Fibroblast of the conjunctiva (primary cell): ENCODE data around the gene DCAF11.

Source experiments
- DNase-seq: peaks from one replicate; pipeline ENCODE4 v3.0.0-alpha.2; 2010; ENCODE audit warnings: low read depth

DCAF11 gene

DNA sequence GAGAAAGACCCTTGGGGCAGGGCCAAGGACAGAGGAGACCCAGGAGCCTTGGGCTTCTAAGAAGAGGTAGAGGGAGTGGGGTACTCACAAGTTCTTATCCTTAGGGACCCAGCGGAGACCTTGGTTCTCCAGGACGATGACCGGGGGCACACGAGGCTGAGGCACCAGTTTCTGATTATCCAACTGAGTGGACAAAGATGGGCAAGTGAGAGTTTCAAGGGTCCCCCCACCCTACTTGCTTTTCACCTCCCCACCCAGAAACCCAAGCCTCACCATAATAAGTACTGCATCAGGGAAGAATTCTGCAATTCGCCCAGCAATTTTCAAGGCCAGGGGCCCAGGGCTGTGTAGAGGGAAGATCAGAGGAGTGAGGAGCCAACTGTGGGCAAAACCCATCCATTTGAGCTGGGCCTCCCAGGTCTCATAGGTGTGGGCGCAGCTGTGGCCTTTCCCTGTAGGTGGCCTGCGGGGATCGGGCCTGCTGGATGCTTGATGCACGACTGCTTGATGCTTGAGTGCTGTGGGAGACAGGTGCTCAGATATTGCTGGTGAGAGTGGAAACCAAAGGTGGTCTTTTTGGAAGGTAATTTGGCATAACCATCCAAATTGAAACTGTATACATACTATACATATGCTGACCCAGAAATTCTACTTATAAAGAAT, 24.8 kb downstream of the DCAF11 start:
- DNase-seq, result no peak

DNA sequence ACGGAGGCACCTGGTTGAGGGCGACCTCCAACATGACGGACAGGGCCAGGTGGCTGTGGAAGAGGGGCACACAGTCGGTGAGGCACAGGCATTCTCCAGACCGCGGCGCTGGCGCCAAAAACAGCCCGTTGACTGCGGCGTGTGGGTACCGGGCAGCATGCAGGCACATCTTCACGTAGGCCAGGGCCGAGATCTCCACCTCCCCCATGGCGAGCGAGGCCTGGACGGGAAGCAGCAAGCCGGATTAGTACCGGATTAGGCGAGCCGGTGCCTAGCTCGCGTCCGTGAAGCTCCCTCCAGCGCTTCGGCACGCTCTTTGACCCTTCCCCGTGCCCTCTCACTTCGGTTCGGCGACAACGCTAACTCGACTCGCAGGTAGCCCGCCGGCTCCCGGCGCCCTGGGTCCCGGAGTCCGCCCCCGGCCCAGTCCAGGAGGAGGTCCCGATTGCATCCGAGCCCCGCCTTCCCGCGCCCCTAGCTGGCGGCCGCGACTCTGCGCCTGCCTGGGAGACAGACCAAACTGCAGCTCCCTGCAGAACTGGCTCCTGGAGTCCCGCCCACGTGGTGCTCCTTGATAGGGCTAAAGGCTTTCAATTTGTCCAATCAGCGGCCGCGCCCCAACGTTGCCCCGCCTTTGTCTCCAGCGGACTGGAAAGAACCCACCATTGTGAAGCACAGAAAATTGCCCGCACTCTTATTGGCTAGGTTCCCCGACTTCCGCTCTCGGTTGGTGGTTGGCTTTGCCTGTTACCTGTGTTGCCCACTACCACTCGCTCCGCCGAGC, 26.7 kb downstream of the DCAF11 start, which contains the start of gene EMC9:
EMC9 (minus strand) TSS at position 495 of the 784 bp plus-strand sequence; CDS start at position 208, 287 bp downstream.
- DNase-seq, result peak; percentile 99

DNA sequence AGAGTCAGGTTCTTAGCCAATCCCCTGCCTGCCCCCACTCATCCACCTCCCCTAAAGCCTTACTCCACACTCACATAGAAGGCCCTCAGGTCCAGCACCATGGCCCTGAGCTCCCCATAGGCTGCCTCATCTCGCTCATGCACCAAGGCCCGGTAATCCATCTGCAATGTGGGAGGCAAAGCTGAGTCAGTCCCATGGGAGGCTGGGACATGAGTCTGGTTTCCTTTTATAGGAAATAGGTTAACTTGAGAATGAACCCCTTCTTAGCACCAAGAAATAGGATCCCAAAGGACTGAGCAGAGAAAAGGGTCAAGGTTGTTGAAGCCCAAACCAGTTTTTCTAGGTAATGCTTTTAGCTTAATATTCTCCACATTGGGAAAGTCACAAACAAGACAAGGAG, 28.9 kb downstream of the DCAF11 start:
- no peak for DNase-seq

DNA sequence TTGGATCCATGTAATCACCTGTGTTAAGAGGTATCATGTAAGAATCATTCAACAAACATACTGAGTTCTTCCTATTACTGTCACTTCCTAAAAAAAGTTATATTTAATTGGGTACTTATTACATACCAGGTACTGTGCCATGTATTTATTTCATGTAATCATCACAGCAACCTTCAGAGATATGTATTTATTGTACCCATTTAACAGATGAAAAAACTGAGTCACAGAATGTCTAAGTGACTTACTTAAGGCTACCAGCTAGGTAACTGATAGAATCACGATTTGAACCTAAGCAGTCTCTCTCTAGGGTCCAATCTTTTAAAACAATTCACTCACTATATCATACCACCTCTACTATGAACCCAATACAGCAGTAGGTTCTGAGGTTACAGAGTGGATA, 29.9 kb downstream of the DCAF11 start:
- DNase-seq, result no peak

DNA sequence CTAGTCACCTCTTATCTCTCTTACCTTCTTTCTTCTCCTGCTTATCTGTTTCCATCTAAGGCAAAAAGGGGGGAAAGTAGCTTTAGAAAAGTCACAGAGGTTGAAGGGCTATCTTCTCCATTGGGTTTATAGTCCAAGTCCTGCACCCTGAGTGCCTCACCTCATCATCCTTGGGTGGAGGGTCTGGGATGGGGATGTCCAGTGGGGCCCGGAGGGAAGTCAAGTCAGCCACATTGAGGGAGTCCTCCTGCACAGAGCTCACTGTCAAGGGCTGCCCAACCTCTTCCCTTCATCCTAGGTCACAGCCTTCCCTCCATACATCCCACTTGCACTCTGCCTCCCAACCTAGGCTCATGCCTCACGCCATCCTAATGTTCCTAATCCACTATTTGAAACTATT, 30.6 kb downstream of the DCAF11 start:
- no peak for DNase-seq

DNA sequence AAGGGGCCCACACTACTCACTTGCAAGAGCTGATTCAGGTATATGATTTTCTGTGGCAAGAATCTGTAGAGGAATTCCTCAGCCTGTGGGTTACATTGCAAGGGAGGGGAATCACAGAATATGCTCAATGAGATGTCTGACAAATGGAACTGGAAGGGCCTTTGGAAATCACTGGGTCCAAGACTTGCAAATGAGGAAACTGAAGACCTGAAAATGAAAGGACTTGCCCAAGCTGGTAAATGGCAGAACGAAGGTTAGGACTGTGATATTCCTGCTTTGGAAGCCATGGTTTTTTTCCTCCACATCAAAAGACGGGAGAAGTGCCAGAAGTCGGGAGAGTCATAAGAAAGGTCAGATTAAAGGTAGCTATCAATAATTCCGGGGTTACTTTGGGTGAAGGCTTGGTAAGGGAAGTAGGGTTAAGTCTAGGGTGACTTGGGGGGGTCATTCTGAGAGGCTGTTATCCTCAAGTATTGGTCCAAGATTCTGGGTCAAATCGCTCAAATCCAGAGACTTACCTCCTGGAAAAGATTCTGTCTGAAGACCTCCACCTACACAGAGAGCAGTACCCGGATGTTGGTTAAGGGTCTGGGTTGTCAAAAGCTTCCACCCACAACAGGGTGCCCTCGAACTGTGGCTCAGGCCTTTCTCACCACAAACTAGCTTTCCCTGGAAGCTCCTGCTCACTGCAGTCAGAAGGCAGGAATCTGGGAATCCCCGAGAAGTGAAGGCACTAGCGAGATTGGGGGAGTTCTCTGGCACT, 31.3 kb downstream of the DCAF11 start:
- DNase-seq, result peak; percentile 22

DNA sequence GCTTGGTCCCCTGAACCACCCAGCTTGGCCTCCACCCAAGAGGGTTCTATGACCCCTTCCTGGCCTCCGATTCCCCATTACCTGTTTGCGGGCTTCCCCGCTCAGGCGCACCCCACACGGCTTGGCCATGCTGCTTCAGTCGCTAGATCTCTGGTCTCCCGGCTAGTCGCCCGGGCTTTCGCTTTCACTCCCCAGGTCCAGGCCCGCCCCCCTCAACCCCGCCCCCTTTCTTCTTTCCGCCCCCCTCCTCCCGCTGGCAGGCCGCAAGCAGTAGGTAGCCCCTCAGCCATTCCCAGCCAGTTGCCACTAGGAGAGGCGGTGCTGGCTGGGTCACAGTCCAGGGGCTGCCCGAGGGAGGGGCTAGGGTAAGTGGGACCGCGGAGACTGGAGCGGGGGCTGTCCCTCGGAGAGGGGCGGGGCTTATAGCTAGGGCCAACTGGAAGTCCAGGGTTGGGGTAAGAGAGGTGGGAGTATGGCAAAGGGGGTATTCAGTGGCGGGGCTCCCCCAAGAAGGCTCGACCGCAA, 31.9 kb downstream of the DCAF11 start, which contains the start of gene PSME2:
PSME2 (minus strand) TSS at position 158 of the 525 bp plus-strand sequence; CDS start at position 129, 29 bp downstream.
- peak; percentile 97 for DNase-seq

DNA sequence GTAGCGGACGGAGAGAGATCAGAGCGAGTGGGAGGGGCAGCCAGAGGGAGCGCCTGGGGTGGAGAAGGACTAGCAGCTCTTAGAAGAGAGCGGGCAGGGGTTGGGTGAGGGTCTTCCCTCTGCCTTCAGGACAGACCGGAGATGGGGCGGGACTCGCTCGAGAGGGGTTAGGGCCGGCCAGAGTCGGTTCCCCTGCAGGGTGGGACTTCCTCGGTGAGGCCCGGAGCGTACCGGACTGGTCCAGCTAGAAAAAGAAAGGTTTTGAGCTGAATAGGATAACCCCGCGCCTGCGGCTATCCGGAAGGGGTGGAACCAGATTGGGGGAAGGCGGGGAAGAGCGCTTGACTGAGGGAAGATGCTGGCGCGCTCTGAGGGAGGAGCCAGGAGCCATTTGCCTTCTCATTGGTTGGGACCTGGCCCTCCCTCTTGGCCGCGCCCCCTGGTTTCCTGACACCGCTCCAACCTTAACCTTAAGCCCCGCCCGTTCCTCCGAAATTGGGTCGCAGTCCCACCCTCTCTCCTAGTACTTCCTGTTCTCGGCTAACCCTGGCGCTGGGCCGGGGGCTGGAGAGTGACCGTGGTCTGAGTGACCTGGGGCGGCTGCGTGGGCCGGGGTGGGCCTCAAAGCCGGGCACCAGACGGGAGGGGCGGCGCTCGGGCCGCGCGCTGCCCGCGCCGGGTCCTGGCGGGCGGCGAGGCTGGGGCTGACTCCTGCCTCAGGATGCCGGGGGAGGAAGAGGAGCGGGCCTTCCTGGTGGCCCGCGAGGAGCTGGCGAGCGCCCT, 32.6 kb downstream of the DCAF11 start, which contains the start of gene RNF31:
RNF31 (plus strand) TSS at position 521 of the 783 bp plus-strand sequence; CDS start at position 722, 201 bp downstream.
- peak; percentile 99 for DNase-seq

DNA sequence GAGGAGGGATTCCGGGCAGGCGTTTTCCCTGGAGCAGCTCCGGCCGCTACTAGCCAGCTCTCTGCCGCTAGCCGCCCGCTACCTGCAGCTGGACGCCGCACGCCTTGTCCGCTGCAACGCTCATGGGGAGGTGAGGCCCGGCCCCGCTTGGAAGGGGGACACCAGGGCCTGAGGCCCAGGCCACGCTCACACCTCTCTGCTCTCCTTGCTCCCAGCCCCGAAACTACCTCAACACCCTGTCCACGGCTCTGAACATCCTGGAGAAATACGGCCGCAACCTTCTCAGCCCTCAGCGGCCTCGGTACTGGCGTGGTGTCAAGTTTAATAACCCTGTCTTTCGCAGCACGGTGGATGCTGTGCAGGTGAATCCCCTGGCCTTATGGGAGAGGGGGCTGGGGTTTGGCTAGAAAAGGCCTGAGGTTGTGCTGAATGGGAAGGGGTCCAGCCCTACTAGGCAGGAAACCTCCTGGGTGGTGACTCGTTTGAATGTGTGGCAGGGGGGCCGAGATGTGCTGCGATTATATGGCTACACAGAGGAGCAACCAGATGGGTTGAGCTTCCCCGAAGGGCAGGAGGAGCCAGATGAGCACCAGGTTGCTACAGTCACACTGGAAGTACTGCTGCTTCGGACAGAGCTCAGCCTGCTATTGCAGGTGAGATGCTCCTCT, 33.3 kb downstream of the DCAF11 start:
- no peak for DNase-seq

DNA sequence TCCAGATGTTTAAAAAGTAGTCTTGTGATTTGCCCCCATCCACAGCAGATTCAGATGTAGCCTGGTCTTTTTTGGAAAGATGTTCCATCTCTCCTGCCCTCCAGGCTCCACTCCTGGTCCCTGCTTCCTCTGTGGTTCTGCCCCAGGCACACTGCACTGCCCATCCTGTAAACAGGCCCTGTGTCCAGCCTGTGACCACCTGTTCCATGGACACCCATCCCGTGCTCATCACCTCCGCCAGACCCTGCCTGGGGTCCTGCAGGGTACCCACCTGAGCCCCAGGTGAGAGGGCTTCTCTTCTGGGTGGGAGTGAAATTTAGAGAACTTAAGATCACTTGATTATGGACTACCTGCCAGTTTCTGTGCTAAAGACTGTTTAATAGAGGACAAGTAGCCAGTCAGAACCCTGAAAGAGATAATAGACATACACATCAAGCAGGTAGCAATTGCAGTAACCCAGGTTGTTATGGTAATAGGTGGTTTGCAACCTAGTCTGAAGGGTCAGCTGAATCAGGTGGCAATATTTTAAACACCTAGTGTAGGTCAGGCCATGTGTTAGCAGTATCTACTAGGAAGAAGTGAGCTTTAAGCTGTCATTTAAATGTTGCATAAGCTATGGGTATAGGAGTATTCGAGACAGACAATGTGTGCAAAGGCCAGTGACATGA, 34.9 kb downstream of the DCAF11 start:
- DNase-seq, result no peak

DNA sequence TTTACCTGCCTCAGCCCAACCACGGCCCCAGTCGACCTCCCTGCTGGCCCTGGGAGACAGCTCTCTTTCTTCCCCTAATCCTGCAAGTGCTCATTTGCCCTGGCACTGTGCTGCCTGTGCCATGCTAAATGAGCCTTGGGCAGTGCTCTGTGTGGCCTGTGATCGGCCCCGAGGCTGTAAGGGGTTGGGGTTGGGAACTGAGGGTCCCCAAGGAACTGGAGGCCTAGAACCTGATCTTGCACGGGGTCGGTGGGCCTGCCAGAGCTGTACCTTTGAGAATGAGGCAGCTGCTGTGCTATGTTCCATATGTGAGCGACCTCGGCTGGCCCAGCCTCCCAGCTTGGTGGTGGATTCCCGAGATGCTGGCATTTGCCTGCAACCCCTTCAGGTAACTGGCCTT, 35.5 kb downstream of the DCAF11 start:
- DNase-seq, result no peak

DNA sequence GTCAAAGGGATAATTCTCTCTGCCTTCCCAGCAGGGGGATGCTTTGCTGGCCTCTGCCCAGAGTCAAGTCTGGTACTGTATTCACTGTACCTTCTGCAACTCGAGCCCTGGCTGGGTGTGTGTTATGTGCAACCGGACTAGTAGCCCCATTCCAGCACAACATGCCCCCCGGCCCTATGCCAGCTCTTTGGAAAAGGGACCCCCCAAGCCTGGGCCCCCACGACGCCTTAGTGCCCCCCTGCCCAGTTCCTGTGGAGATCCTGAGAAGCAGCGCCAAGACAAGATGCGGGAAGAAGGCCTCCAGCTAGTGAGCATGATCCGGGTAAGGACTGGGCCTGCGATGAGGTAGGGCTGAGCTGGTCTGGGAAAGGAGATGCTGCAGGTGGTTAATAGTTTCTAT, 36.0 kb downstream of the DCAF11 start:
- DNase-seq, result no peak

DNA sequence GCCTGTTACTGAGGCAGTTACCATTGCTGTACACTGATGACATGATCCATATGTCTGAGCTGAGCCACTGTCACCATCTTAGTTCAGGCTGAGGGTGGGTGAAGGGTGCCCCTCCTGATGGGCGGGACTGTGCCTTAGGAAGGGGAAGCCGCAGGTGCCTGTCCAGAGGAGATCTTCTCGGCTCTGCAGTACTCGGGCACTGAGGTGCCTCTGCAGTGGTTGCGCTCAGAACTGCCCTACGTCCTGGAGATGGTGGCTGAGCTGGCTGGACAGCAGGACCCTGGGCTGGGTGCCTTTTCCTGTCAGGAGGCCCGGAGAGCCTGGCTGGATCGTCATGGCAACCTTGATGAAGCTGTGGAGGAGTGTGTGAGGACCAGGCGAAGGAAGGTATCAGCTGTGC, 36.4 kb downstream of the DCAF11 start:
- DNase-seq, result no peak

DNA sequence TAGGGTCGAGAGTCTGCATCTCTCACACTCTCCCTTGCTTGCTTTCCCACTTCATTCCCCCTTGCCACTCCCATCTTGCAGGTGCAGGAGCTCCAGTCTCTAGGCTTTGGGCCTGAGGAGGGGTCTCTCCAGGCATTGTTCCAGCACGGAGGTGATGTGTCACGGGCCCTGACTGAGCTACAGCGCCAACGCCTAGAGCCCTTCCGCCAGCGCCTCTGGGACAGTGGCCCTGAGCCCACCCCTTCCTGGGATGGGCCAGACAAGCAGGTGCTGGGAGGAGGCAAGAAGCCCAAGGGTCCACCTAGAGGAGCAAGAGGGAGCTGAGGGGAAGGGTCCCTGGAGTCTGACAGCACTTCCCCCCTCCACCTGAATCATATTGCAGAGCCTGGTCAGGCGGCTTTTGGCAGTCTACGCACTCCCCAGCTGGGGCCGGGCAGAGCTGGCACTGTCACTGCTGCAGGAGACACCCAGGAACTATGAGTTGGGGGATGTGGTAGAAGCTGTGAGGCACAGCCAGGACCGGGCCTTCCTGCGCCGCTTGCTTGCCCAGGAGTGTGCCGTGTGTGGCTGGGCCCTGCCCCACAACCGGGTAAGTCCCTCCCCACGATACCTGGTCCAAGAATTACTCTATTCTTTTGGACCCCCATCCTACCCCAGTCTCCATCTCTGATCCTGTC, 37.0 kb downstream of the DCAF11 start:
- no peak for DNase-seq

DNA sequence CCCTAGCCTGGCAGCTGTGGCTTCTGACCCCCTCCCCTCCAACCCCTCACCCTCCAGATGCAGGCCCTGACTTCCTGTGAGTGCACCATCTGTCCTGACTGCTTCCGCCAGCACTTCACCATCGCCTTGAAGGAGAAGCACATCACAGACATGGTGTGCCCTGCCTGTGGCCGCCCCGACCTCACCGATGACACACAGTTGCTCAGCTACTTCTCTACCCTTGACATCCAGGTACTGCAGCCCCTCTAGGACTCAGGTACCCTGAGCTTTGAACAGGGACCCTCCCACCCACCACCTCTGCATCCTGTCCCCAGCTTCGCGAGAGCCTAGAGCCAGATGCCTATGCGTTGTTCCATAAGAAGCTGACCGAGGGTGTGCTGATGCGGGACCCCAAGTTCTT, 40.5 kb downstream of the DCAF11 start:
- no peak for DNase-seq

DNA sequence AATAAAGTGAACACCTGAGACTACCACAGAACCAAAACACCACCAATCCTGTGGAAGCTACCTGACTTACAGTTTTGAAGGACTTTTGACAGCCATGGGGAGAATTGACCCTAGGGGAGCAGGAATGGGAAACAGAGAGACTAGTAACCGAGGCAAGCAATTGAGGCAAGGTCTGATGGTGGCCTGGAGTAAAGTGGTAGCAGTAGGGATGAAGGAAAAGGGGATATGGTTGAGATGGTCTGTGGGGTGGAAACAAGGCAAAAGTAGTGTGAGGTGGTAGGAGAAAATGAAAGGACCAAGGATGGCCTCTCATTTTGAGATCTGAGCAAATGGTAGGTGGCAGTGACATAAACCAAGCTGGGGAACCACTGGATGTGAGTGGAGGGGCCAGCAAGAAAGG, 42.3 kb downstream of the DCAF11 start:
- DNase-seq, result no peak

DNA sequence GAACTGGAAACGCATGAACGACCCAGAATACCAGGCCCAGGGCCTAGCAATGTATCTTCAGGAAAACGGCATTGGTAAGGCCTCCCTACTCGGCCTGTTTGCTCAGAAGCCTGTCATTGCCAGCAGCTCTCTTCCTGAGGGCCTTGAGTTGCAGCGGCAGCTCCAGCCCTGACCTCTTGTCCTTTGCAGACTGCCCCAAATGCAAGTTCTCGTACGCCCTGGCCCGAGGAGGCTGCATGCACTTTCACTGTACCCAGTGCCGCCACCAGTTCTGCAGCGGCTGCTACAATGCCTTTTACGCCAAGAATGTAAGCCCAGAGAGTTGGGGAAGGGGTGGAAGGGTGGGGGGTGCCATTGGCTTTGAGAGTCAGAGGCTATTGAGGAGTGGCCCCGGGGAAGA, 42.8 kb downstream of the DCAF11 start:
- DNase-seq, result no peak

DNA sequence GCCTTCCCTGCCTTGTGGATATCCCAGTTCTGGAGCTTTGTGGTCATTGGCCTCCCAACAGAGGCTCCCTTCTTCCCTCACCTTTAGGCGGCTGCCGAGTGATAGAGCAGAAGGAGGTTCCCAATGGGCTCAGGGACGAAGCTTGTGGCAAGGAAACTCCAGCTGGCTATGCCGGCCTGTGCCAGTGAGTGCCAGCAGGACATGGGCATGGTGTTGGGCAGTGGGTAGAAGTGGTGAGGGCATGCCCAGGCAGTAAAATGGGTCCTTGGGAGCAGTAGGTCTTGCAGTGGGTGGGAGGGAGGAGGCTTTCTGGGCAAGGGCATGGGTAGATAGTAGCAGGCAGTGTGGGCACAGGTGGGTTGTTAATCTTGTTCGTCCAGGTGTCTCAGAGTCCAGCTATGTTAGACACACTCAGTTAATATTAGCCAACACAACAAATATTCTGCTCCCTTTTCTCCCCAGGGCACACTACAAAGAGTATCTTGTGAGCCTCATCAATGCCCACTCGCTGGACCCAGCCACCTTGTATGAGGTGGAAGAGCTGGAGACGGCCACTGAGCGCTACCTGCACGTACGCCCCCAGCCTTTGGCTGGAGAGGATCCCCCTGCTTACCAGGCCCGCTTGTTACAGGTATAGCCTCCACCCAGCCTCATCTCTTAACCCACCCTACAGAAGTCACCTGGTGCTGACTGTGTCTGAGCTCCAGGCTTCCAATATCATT, 45.4 kb downstream of the DCAF11 start:
- no peak for DNase-seq

DNA sequence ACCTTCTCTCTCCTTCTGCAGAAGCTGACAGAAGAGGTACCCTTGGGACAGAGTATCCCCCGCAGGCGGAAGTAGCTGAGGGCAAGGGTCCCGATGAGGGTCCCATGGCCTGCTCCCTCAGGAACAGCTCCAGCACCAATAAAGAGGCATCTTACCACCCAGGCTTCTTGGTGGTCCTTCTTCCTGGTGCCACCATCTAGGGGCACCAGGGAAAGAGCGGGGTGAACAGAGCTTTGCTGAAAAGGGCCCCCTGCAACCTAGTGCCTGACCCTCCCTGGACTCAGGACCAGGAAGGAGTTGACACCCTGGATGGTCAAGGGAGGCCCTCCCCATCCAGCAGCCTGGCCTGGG, 45.9 kb downstream of the DCAF11 start:
- no peak for DNase-seq
